DMS153 treated with DMSO at 0.1 percent for 48 hours (cell line): Measurements from ENCODE around the gene BBS9.

Experiments
- DNase-seq: peaks from one replicate; lab custom pipeline; 2025; ENCODE audit not compliant: unreplicated experiment; lab: John Stamatoyannopoulos, UW

Gene BBS9

DNA sequence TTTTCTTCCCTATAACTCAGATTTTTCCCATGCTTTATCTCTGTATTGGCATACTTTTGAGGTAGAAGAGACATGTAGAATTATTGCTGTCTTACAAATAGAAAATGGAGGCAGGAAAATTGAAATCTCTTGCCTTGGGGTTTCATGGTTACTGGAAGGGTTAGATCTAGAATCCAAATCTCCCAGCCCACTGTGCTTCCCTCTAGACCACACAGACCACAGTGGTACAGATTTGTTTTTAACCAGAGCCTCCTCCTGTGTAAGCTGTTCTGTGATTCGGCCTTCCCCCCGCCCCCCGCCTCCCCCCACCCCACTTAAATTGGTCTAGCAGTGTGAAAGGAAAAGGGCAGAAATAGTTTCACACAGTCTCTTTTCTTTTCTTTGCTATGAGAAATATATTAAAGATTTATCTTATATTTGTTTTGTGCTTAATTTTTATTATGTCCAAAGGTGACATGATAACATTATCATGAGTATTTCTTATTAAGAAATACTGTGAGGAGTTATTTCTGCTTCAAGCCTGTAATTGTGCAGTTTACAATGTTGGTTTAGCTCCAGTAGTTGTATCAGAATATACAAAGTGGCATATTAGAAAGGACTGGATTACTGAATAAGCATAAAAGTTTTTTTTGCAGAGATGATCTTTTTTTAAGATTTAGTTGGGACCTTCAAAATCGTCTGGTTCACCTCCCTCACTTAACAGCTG lies 407.2 kb downstream of the BBS9 start:
- no peak for DNase-seq

DNA sequence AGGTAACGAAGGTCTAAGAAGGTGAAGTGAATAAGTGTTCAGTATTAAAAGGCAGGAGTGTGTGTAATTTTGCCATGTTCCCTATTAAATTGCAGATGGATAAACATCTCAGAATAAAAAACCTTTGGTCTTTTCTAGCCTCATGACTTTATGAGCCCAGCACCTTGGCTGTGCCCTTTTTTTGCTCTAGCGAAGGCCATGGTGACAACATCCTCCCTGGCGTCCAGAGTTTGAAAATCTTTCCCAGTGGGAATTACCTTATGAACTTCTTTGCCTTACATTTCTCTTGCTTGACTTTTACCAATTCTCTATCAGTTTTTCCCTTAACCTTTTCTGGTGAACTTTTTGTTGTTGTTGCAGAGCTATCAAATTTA lies 407.7 kb downstream of the BBS9 start:
- DNase-seq: no peak

DNA sequence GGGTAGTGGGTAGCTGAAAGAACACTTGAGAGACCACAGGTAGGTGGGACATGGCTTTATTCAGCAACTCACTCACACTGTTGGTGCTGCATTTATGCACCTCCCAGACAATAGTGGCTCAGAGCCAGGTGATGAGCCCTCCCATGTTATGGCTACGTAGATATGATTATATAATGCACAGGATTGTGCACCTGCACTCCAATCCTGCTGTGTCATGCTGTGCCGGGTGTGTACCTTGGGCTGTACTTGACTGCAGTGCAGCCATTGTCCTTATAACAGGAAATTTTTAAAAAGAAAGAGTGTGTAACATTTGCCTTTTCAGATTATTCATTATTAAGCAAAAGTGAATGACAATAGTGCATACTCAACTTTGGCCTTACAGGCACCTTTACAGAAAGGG lies 409.8 kb downstream of the BBS9 start:
- DNase-seq: no peak

DNA sequence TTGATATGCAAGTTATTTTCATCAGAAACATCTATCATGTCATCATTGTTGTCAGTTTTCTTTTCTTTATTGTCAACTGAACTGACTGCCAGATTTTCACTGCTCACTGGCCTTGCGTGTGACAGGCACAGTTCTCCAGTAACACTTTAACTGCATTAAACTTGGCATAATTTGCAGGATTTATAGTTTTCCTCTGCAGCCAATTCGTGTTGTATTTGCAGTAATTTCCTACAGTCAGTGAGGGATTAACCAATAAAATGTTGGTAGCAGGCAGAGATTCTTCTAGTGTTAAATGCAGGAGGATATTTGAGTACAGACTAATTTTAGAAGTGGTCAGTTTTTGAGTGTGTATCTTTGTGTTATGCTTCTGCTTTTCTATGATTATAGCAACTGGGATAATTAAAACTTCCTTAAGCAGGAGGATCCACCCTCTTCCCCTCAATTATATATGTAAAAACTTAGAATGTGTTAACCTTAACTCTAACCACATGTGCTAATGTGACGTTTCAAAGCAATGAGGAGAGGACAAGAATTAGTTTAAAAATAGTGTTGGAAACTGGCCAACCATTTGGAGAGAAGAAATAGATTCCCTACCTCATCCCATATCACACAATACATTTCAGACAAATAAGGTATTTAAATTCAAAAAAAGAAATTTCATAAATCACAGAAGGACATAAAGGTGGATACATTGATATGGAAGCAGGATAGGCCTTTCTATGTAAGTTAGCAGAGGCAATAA lies 410.5 kb downstream of the BBS9 start:
- DNase-seq: no peak

DNA sequence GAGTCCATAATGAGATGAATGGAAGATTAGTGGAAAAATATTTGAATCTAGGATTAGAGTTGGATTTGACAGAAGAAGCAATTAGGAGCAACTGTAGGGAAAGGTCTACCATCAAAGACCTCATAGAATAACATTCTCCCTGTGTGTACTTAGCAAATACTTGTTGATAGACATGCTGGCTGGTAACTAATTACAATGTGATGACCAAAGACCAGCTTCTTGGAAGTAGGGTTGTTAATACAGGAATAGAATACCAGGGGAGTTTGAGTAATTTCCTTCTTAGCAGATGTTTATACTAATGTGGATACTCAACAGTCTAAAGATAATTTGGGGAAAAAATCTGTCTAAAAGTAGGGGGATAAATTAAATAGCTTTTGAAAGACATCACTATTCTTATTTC lies 418.5 kb downstream of the BBS9 start:
- DNase-seq: no peak

DNA sequence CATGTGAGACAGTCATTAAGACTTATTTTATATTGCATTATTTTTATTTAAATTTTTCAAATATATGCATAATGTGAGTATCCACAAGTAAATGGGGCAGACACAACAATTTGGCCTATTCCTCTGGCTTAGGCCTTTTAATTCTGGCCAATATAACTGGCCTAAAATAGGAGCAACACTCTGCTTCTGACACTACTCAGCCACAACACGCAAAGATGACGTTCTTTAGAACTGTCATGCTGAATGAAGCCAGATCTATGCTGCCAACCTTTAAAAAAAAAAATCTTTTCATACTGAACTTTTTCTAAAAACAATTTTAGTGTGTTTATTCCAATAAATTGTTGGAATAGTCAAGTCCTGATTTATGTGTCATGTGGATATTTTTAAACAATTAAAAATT lies 421.0 kb downstream of the BBS9 start:
- DNase-seq: no peak

DNA sequence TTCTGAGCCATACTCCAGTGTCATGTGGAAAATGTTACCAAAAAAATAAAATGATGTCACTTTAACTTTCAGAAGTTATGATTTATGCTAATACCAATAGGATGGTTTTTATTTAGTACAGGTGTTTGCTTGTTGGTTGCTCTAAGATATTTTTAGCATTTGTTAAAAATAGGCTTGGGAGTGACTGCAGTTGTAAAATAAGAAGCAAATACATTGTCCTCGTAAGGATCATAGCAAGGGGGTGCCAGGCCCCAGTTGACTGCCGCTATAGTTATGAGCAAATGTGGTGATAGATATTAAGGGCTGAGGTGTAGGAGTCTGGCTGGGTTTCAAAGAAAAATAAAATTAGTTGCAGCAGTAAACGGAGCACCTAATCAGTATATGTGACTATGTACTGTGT lies 421.6 kb downstream of the BBS9 start:
- DNase-seq: no peak

DNA sequence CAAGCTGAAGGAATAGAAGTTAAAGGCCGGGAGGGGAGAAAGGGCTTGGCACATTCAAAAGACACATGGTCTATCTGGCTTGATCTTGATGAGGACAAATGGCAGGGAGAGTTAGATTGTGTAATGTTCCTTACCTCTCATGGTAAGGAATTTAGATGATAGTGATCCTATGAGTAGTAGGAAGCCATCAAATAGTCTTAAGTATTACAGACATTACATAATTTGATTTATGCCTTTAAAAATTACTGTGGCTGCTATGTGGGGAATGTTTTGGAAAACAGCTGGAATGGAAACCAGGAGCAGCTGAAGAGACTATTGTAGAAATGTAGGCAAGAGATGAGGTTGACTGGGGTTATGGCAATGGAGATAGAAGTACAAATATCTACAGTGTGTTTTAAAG lies 424.7 kb downstream of the BBS9 start:
- no peak for DNase-seq

DNA sequence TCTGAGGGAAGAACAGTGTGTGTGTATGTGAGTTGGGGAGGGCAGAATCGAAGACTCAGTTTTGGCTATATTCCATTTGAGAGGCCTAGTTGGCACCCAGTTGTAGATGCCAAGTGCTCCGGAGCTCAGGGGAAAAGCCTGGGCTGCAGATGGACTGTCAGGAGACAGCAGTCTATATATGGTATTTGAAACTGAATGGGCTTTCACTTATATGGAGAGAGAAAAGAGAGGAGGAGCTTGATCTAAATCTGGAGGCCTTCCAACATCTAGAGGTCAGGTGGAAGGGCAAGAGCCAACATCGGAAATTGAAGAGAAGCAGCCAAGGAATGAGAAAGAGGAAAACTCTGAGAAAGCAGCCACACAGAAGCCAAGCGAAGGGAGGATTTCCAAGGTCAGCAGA lies 425.2 kb downstream of the BBS9 start:
- no peak for DNase-seq

DNA sequence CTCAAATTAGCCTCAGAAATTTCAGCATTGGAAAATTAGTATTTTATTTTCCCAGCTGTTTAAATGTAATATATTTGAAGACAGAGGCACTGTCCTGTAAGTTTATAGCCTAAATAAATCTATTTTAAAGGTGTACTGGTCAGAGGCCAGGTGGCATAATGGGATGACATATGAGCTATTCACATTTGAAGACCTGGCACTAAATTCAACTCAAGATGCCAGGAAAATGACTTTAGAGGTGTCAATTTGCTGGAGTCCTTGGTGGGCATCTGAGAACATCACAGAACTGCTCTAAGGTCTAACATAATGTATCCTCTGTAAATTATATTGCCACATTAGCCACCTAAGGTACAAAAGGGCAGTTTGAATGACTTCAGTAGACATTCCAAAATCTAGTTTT lies 427.1 kb downstream of the BBS9 start:
- DNase-seq: no peak

DNA sequence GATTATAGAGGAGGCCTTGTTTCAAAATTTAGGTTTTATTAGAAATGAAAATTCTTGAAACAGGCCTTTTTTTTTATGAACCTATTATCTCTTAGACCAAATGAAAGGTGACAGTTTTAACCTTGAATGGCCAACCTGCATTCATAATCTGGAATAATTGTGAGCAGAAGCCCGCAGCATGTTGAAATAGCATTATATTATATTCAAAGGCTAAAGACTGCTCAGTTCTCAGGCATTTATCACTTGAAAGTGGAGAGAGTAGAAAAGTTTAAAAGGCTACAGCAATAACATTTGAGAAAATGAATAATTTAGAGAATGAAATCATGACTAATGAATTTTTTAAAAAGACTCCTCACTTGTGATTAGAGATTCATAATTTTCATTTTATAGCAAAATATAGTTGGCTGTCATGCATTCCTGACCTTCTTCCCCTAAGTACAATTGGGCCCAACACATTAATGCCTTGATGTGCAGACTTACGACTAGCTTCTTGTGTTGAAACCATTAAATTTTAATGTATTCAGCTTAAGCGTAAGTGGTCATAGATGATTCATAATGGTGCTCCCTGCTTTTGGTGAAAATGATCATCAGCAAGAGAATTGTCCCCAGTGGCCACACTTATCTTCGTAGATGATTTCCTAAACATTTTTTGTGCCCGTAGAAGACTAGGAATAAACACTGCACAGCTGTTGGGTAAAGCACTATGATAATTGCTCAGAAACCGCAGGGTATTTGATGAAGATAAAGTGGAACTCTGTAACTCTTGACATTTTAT lies 429.4 kb downstream of the BBS9 start:
- DNase-seq: no peak

DNA sequence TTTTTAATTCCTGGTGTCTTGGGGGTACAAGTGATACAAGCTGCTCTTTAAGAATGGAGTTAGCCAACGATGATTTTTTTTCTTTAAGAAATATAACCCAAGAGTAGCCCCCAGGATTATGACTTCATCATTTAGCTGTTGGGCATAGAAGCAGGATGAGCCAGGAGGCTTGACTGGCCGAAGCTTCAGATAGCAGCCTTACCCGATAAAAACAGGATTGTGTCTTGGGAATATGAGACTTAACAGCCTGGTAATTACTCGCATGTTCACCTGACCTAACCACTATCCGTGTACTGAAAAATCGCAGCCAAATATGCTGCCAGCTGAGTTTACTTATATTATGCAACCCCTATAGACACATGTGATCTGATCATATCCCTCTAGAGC lies 430.0 kb downstream of the BBS9 start:
- DNase-seq: no peak

DNA sequence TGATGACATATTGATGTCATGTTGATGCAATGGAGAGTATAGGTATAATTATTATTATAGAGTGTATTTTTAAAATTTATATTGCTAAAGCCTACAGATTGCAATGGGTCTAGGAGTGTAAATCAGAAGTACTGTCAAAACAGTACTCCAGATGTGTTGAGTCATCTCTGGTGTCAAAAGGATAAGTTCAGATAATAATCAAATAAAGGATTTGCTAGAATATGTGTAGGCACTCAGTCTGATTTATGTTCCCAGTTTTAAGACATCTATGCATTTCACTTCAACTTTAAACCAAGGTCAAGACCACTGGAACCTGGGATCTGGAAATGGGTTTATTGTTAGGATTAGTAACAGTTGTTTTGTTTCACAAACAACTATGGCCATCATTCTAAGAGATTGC lies 433.6 kb downstream of the BBS9 start:
- DNase-seq: no peak

DNA sequence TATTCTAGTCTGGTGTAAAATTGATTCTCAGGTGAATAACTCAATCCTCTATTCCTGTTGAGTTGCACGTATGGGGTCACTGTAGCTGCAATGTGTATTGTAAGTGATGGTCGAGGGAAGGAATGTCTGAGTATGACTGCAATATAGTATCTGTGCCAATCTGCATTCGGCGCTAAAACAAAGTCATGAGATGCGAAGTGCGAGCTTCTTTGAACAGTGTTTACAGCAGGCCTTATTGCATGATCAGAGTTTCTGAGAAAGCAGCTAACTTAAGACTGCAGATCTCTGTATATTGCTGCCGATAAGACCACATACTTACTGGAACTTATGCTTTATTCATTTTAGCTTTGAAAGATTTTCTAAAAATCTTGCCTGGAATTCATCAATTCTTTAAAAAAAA lies 434.3 kb downstream of the BBS9 start:
- DNase-seq: no peak

DNA sequence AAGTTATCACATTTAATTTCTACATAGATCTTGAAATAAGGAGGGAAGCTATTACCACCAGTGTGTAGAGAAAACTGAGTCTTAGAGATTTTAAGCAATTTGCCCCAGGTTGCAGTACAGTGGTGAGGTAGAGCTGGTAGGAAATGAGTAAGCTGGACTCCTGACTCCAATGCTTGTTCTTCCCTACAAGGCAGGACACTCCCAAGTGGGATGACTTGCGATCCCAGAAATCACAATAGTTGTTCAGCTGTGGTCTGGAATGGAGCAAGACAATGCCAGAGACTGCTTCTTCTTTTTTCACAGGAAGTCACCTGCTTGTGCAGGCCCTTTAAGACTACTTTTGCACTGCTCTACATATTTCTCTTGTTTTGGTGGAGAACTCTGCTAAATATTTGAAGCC lies 448.8 kb downstream of the BBS9 start:
- no peak for DNase-seq

DNA sequence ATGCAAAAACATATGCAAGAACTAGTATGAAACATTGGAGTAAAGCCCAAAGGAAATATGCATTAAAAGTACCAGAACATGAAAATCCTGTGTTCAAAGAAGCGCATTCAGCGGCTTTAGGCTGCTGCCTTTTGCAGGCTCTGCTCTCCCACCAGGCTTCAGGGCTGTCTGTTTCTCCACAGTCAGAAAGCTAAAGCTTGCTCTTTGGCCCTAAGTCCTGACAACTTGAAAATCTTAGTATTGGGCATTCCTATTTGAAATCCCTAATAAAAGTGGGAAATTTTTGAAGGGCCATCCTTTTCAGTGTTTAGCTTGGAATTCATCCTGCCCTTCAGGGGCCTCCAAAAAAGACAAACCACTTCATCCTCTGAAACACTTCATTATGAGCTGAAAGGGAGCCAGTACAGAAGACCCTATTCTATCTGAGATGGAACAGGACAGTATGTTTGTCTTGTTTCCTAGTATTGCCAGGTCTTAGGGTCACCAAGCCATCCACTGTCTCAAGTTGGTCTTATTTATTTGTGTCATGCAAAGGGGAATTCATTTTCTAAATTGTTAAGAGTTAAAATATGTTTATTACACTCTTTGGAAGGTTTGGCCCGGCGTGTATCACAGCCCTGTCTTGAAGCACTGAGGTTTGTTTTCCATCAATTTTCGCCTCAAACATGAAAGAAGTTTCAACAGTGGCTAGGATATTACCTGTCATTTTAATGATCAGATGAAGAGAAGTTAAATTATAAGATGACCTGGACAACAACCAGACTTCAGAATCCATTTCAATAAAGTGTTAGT lies 449.7 kb downstream of the BBS9 start:
- DNase-seq: no peak

DNA sequence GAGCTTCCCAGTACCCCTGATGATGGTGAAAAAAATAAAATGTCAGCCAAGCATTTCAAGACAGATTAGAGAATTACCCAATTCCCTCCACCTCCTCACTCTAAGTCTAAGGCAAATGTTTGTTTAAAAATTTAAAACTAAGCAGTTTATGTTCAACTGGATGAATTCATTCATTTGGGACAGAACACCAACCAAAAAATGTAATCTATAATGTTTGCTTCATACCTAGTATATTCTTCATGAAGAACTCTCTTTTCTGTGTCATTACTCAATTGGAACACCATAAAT lies 450.3 kb downstream of the BBS9 start:
- no peak for DNase-seq

DNA sequence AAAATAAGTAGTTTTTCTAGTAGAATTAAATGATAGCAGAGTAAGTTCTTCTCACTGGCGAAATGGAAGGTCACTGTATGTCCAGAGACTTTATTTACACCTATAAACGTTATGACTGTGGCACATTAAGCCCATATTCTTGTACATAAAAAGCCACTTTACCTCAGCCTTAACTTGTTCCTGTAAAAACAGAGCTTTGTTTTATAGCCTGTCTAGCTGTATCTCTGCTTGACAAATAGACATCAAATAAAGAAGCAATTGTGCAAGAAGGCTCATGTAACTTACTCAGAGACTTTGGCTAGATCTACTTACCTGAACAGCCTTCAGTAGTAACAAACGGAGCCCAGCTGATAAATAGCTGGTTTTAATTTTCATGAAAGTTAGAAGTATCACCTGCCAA lies 451.9 kb downstream of the BBS9 start:
- DNase-seq: peak; percentile 29

DNA sequence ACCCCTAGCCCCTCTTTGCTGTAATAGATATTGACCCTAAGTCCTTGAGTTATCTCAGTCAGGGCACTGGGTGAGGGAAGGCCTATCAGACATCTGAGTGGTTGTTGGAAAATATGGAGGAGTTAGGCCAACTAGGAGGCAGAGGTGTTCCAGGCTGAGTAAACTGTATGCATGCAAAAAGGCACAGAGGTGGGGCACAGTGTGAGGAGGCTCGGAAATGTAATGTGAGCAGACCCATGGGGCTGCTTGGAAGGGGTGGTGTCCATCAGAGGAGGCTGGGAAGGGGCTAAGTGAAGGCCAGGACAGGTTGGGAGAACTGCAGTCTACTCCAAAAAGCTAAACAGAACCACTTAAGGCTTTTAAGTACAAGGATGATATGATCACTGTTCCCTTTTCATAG lies 452.7 kb downstream of the BBS9 start:
- DNase-seq: no peak

DNA sequence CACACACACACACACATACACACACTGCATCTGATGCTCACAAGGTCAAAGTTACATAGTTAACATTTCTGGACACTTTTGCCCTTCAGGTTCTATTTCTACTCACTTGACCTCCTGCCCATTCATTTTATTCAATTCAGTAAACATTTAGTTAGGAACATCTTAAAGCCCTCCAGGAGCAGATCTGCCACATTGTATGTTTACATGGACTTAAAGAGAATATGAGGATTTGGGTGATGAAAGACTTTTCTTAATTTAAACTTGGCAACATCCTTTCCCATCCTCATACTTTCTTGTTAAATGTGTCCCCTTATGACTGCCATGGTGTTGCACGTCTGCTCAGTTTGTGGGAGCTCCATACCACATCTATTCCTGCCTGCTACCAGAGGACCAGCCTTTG lies 453.2 kb downstream of the BBS9 start:
- no peak for DNase-seq

DNA sequence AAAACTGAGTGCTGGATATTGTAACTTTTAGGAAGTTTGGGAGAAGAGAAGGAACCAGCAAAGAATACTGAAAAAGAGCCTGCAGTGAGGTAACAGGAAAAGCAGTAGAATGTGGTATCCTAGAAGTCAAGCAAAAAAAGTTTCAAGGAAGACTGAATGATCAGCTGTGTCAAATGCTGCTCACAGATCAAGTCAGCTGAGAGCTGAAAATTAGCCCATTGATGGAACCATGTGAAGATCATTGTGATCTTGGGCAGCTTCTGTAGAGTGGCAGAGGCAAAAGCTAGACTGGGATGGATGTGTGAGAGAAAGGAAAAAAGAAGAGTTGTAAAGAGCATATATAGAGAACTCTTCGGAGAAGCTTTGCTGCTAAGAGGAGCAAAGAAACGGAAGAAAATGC lies 460.5 kb downstream of the BBS9 start:
- no peak for DNase-seq

DNA sequence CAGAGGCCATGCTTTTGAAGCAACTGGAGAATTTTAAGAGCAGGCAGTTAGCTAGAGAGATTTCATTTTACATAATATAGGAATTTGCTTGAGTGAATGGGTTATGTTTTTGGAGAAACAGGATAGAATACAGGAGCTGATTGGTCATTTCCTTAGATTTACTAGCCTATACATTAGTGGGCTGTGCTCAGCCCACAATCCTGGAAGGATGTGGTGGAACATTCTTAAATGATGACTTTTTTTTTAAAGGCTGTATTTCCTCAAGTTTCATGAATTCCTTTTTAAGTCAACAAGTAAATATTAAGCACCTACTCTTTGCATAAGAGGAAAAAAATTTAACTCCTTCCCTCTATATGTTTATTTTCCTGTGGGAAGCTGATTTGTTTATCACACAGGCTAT lies 461.6 kb downstream of the BBS9 start:
- DNase-seq: no peak
